Activated CD4-positive, CD25-positive, alpha-beta regulatory T cell treated with anti-CD3 and anti-CD28 coated beads, Interleukin-2, amount 50 U/mL, for 72 hours (primary cell): ENCODE results near the gene UFD1.

Experiments
- DNase-seq: peaks from one replicate; pipeline ENCODE4 v3.0.0; 2021

The UFD1 gene

GRCh38 chr22:19478901-19479354 lies at the start of gene UFD1:
Gene UFD1, minus strand, starts transcription at chr22:19479193. Its CDS starts 108 bp downstream, at chr22:19479085.
- peak; percentile 82 for DNase-seq

GRCh38 chr22:19527861-19528417 lies 48.9 kb upstream of the UFD1 start:
- no peak for DNase-seq

GRCh38 chr22:19527321-19527721 lies 48.3 kb upstream of the UFD1 start:
- no peak for DNase-seq

- no peak for DNase-seq
Observed at GRCh38 chr22:19526702-19527111, 47.7 kb upstream of the UFD1 start.

GRCh38 chr22:19526076-19526701 lies 47.2 kb upstream of the UFD1 start:
- no peak for DNase-seq

GRCh38 chr22:19525666-19526065 lies 46.7 kb upstream of the UFD1 start:
- DNase-seq = no peak

GRCh38 chr22:19525116-19525660 lies 46.2 kb upstream of the UFD1 start:
- no peak for DNase-seq

GRCh38 chr22:19524170-19525115 lies 45.5 kb upstream of the UFD1 start, which contains the start of gene CLDN5:
Gene CLDN5, minus strand, starts transcription at chr22:19524410. Its CDS starts 155 bp downstream, at chr22:19524255.
- no peak for DNase-seq

GRCh38 chr22:19523240-19524169 lies 44.5 kb upstream of the UFD1 start:
- no peak for DNase-seq

- DNase-seq = no peak
Observed at GRCh38 chr22:19522881-19523239, 43.9 kb upstream of the UFD1 start.

GRCh38 chr22:19522190-19522880 lies 43.3 kb upstream of the UFD1 start:
- DNase-seq = no peak

GRCh38 chr22:19520566-19521305 lies 41.7 kb upstream of the UFD1 start:
- DNase-seq = no peak

- no peak for DNase-seq
Observed at GRCh38 chr22:19520007-19520406, 41.0 kb upstream of the UFD1 start.

- DNase-seq = no peak
Observed at GRCh38 chr22:19519041-19519926, 40.3 kb upstream of the UFD1 start.

- no peak for DNase-seq
Observed at GRCh38 chr22:19518635-19519034, 39.6 kb upstream of the UFD1 start.

GRCh38 chr22:19517919-19518611 lies 39.1 kb upstream of the UFD1 start:
- no peak for DNase-seq

- no peak for DNase-seq
Observed at GRCh38 chr22:19517171-19517500, 38.1 kb upstream of the UFD1 start.

GRCh38 chr22:19516378-19517170 lies 37.6 kb upstream of the UFD1 start:
- DNase-seq = no peak
